IMR-90 (cell line): ENCODE results near the gene ZNF74. TPM values are rescaled to one million over a fixed set of nuclear protein-coding genes. Genes with fewer than 3 reads are reported as not detected.

Experiments used
- ATAC-seq: fragments of 200-7000 bp; cut with Tn5 transposase; 2 replicates; pipeline ENCODE4 v1.9.1; 2020; ENCODE audit warnings: low read depth, mild to moderate bottlenecking, moderate library complexity
- BruUV-seq: library from RNA; stranded (reverse); fragments of 400-500 nt; replicated peaks from 2 replicates; lab custom pipeline; 2021; lab: Mats Ljungman, UMichigan
- CTCF ChIA-PET: fragments of 300-600 bp; formaldehyde crosslinking; extraction: SDS; loops from one replicate; lab custom pipeline; 2021; ENCODE audit warnings: antibody characterized with exemption; lab: Yijun Ruan, JAX
- POLR2A ChIA-PET: fragments of 300-600 bp; sonication (Branson Sonifier 250); formaldehyde crosslinking; loops from one replicate; lab custom pipeline; 2022; ENCODE audit warnings: antibody characterized with exemption; ENCODE audit not compliant: unreplicated experiment; lab: Charles Lee
- DNase-seq: peaks from one replicate; pipeline ENCODE4 v3.0.0; 2013
- H2AFZ ChIP-seq: replicated peaks from 2 replicates; pipeline ENCODE3; 2013; ENCODE audit warnings: low read length, mild to moderate bottlenecking; ENCODE audit not compliant: poor library complexity
- H2AK5ac ChIP-seq: 2 replicates; pipeline ENCODE4 v1.6.1; 2013; ENCODE audit warnings: low read depth, low read length, inconsistent platforms
- H2AK9ac ChIP-seq: replicated peaks from 2 replicates; pipeline ENCODE3; 2013; ENCODE audit warnings: mild to moderate bottlenecking, low read depth, low read length, moderate library complexity; ENCODE audit not compliant: poor library complexity
- H2BK120ac ChIP-seq: 2 replicates; pipeline ENCODE4 v1.6.1; 2013; ENCODE audit warnings: low read depth, low read length, inconsistent platforms
- H2BK15ac ChIP-seq: 3 replicates; pipeline ENCODE4 v1.6.1; 2013; ENCODE audit warnings: low read depth, low read length, inconsistent platforms
- H2BK20ac ChIP-seq: 2 replicates; pipeline ENCODE4 v1.6.1; 2013; ENCODE audit warnings: low read depth, mild to moderate bottlenecking, inconsistent platforms, low read length, moderate library complexity
- H2BK5ac ChIP-seq: 2 replicates; pipeline ENCODE4 v1.6.1; 2013; ENCODE audit warnings: mild to moderate bottlenecking, low read depth, low read length, inconsistent platforms; ENCODE audit not compliant: poor library complexity, severe bottlenecking
- H3K14ac ChIP-seq: replicated peaks from 2 replicates; pipeline ENCODE4 v1.6.1; 2013; ENCODE audit warnings: low read depth, low read length, inconsistent platforms
- H3K18ac ChIP-seq: 2 replicates; pipeline ENCODE4 v1.6.1; 2013; ENCODE audit warnings: low read depth, low read length, control low read depth
- H3K23ac ChIP-seq: 2 replicates; pipeline ENCODE4 v1.6.1; 2013; ENCODE audit warnings: low read depth, low read length, inconsistent platforms
- H3K27ac ChIP-seq: 2 replicates; pipeline ENCODE4 v1.5.1; 2013; ENCODE audit warnings: mild to moderate bottlenecking, control low read depth, low read length; ENCODE audit not compliant: insufficient read depth
- H3K27me3 ChIP-seq: 2 replicates; pipeline ENCODE4 v1.6.1; 2013; ENCODE audit warnings: low read length; ENCODE audit not compliant: control insufficient read depth, insufficient read depth
- H3K36me3 ChIP-seq: 2 replicates; pipeline ENCODE4 v1.6.1; 2013; ENCODE audit warnings: low read length, mixed read lengths; ENCODE audit not compliant: control insufficient read depth, insufficient read depth
- H3K4ac ChIP-seq: 2 replicates; pipeline ENCODE4 v1.6.1; 2013; ENCODE audit warnings: low read depth, low read length, inconsistent platforms
- H3K4me1 ChIP-seq: 2 replicates; pipeline ENCODE4 v1.6.1; 2013; ENCODE audit warnings: low read length, mixed read lengths; ENCODE audit not compliant: control insufficient read depth, insufficient read depth
- H3K4me2 ChIP-seq: 2 replicates; pipeline ENCODE4 v1.6.1; 2013; ENCODE audit warnings: low read depth, mild to moderate bottlenecking, control low read depth, low read length, moderate library complexity
- H3K4me3 ChIP-seq: 2 replicates; pipeline ENCODE4 v1.5.1; 2013; ENCODE audit warnings: low read depth, mild to moderate bottlenecking, control low read depth, low read length, moderate library complexity; ENCODE audit not compliant: insufficient read depth
- H3K56ac ChIP-seq: 2 replicates; pipeline ENCODE4 v1.6.1; 2013; ENCODE audit warnings: low read length, inconsistent platforms; ENCODE audit not compliant: insufficient read depth; ENCODE audit errors: extremely low read depth
- H3K79me1 ChIP-seq, 2 experiments: 2 replicates each; pipeline ENCODE4 v1.6.1; 2013; ENCODE audit warnings: low read length in 2 of 2, inconsistent platforms in 1 of 2, low read depth in 1 of 2
- H3K9ac ChIP-seq: 2 replicates; pipeline ENCODE4 v1.6.1; 2013; ENCODE audit warnings: low read depth, low read length, control low read depth
- H3K9me1 ChIP-seq: 2 replicates; pipeline ENCODE4 v1.6.1; 2013; ENCODE audit warnings: low read length, inconsistent platforms; ENCODE audit not compliant: insufficient read depth
- H3K9me3 ChIP-seq: 2 replicates; pipeline ENCODE4 v1.6.1; 2013; ENCODE audit warnings: low read length; ENCODE audit not compliant: control insufficient read depth, insufficient read depth
- H4K20me1 ChIP-seq: 2 replicates; pipeline ENCODE4 v1.6.1; 2013; ENCODE audit warnings: low read length, inconsistent platforms; ENCODE audit not compliant: insufficient read depth
- H4K5ac ChIP-seq: 2 replicates; pipeline ENCODE4 v1.6.1; 2013; ENCODE audit warnings: mild to moderate bottlenecking, low read depth, low read length, control low read depth
- H4K8ac ChIP-seq, 2 experiments: 2 replicates each; pipeline ENCODE4 v1.6.1; 2013; ENCODE audit warnings: low read depth in 2 of 2, low read length in 2 of 2, control low read depth in 1 of 2, inconsistent platforms in 1 of 2
- H4K91ac ChIP-seq: 2 replicates; pipeline ENCODE4 v1.6.1; 2013; ENCODE audit warnings: low read depth, low read length, inconsistent platforms; ENCODE audit not compliant: insufficient read depth
- BHLHE40 ChIP-seq: fragments of 150-350 bp; IDR thresholded peaks from 2 replicates; pipeline ENCODE4 v1.6.1; 2016; ENCODE audit warnings: mild to moderate bottlenecking, low read depth, low read length
- CEBPB ChIP-seq: IDR thresholded peaks from 2 replicates; pipeline ENCODE4 v1.6.1; 2012; ENCODE audit warnings: low read depth, low read length, improper control_type of control experiment
- CHD1 ChIP-seq: IDR thresholded peaks from 2 replicates; pipeline ENCODE4 v1.6.1; 2012; ENCODE audit warnings: low read depth, low read length, improper control_type of control experiment
- CTCF ChIP-seq: conservative IDR thresholded peaks from 2 replicates; pipeline ENCODE4 v1.5.1; 2012; ENCODE audit warnings: mild to moderate bottlenecking, low read depth, low read length, improper control_type of control experiment
- ELK1 ChIP-seq: fragments of 150-350 bp; IDR thresholded peaks from 2 replicates; pipeline ENCODE4 v1.6.1; 2016; ENCODE audit warnings: low read depth, mild to moderate bottlenecking, low read length, moderate library complexity, borderline replicate concordance
- FOS ChIP-seq: fragments of 150-350 bp; IDR thresholded peaks from 2 replicates; pipeline ENCODE4 v1.6.1; 2016; ENCODE audit warnings: low read depth, low read length
- MAFK ChIP-seq: IDR thresholded peaks from 2 replicates; pipeline ENCODE4 v1.6.1; 2012; ENCODE audit warnings: low read depth, low read length, improper control_type of control experiment
- MAZ ChIP-seq: IDR thresholded peaks from 2 replicates; pipeline ENCODE4 v1.6.1; 2012; ENCODE audit warnings: low read depth, mild to moderate bottlenecking, low read length, improper control_type of control experiment, moderate library complexity, borderline replicate concordance
- MXI1 ChIP-seq: IDR thresholded peaks from 2 replicates; pipeline ENCODE4 v1.6.1; 2012; ENCODE audit warnings: low read depth, mild to moderate bottlenecking, low read length, moderate library complexity, borderline replicate concordance
- NFE2L2 ChIP-seq: fragments of 150-350 bp; IDR thresholded peaks from 2 replicates; pipeline ENCODE4 v1.6.1; 2016; ENCODE audit warnings: low read depth, mild to moderate bottlenecking, low read length
- POLR2A ChIP-seq: IDR thresholded peaks from 2 replicates; pipeline ENCODE4 v1.6.1; 2012; ENCODE audit warnings: mild to moderate bottlenecking, low read depth, low read length
- RAD21 ChIP-seq: IDR thresholded peaks from 2 replicates; pipeline ENCODE4 v1.6.1; 2012; ENCODE audit warnings: low read length, improper control_type of control experiment
- RCOR1 ChIP-seq: IDR thresholded peaks from 2 replicates; pipeline ENCODE4 v1.6.1; 2012; ENCODE audit warnings: mild to moderate bottlenecking, low read length, improper control_type of control experiment; ENCODE audit not compliant: insufficient replicate concordance
- RFX5 ChIP-seq: IDR thresholded peaks from 2 replicates; pipeline ENCODE4 v1.8.0; 2012; ENCODE audit warnings: low read depth, mild to moderate bottlenecking, low read length, moderate library complexity
- SMC3 ChIP-seq: fragments of 150-350 bp; IDR thresholded peaks from 2 replicates; pipeline ENCODE4 v1.6.1; 2016; ENCODE audit warnings: low read depth, mild to moderate bottlenecking, antibody characterized with exemption, low read length, moderate library complexity
- USF2 ChIP-seq: fragments of 150-350 bp; IDR thresholded peaks from 2 replicates; pipeline ENCODE4 v1.6.1; 2017; ENCODE audit warnings: mild to moderate bottlenecking, antibody characterized with exemption, low read length, low read depth
- WGBS, 2 experiments: methylation state at CpG; one replicate each; pipeline versions ENCODE4 v1.1.5 to v1.1.7; 2013; ENCODE audit warnings: missing lambda C conversion rate in 2 of 2; ENCODE audit not compliant: insufficient read length in 1 of 2; ENCODE audit errors: extremely low coverage in 2 of 2; 5-methylcytosine and 5-hydroxymethylcytosine counted together
- dilution Hi-C: fragments of 300-500 bp; cut with HindIII; formaldehyde crosslinking; loops from one replicate; pipeline ENCODE4 v1.14.3; 2018; ENCODE audit warnings: low sequenced_read_pairs; ENCODE audit not compliant: unreplicated experiment
- in situ Hi-C: fragments of 300-500 bp; cut with MboI; formaldehyde crosslinking; loops from 3 replicates; pipeline ENCODE4 v1.14.3; 2019; ENCODE audit warnings: low sequenced_read_pairs, inconsistent platforms, mixed read lengths
- intact Hi-C: fragments of 100-400 bp; cut with micrococcal nuclease; formaldehyde crosslinking; loops from 2 replicates; pipeline ENCODE4 v1.10.0; 2022
- polyA plus RNA-seq, 3 experiments: library from polyadenylated mRNA; depleted of rRNA; stranded (reverse); fragments of >200 nt; gene quantifications; 2 replicates each; pipeline ENCODE4 v1.2.3, GENCODE V29; 2012; ENCODE audit warnings: low replicate concordance in 1 of 3
- total RNA-seq: library from RNA; depleted of rRNA; stranded (reverse); fragments of >200 nt; gene quantifications from 2 replicates; pipeline ENCODE4 v1.2.3, GENCODE V29; 2012

The ZNF74 gene
- total and polyA plus RNA-seq, 2 of the 4 experiments (the other 2 are of a cell fraction): 7.5 to 8.4 TPM

- peak overlapping the region; percentile 79; the same call in 1 of the 2 replicates for H3K18ac ChIP-seq
- no TSS peak for BruUV-seq
- H2BK20ac ChIP-seq: no peak overlapping the region
- peaks cover 21% of the 10 kb centered on the region for H3K9me1 ChIP-seq
- peak overlapping the region; percentile 85 for H3K4ac ChIP-seq
- H3K4me1 ChIP-seq: peaks cover 24% of the 10 kb centered on the region
- H3K79me1 ChIP-seq: peaks cover 16 to 57% of the 10 kb centered on the region in 2 experiments; a peak in 3 of 4 replicates
- H3K9me3 ChIP-seq: no peaks in the 10 kb centered on the region
- H4K8ac ChIP-seq: peak overlapping the region; percentile 65 to 75; a peak in 3 of 4 replicates
- peak overlapping the region; percentile 96 for H2AFZ ChIP-seq
- peak overlapping the region; percentile 90 for H3K4me3 ChIP-seq
- no peak for ATAC-seq
- dilution Hi-C loops (no loop called here), intact Hi-C loops (no loop called here), in situ Hi-C loops (no loop called here)
- peak overlapping the region; percentile 91 for H3K27ac ChIP-seq
- 14% methylated on average over 6 of the region's 6 CpGs; no CpG with 5 or more reads in 1 of the 2 experiments for WGBS, 2 experiments
- no peak overlapping the region for H3K56ac ChIP-seq
- ChIA-PET CTCF (no interaction called here), POLR2A (no interaction called here)
- peak overlapping the region; percentile 91 for H3K9ac ChIP-seq
- peak overlapping the region; percentile 93 for H3K4me2 ChIP-seq
- no peaks in the 10 kb centered on the region for H3K27me3 ChIP-seq
- H2BK15ac ChIP-seq: no peak overlapping the region; the same call in 2 of the 3 replicates
- peak overlapping the region; percentile 89 for H2AK5ac ChIP-seq
- peak overlapping the region; percentile 74; the same call in 1 of the 2 replicates for H3K23ac ChIP-seq
- H2BK120ac ChIP-seq: no peak overlapping the region
- peaks cover 6% of the 10 kb centered on the region; the same call in 1 of the 2 replicates for H3K36me3 ChIP-seq
- H4K20me1 ChIP-seq: peaks cover 35% of the 10 kb centered on the region
- DNase-seq: no peak
- H2AK9ac ChIP-seq: peak overlapping the region; percentile 71
- H4K5ac ChIP-seq: peak overlapping the region; percentile 91
- H2BK5ac ChIP-seq: peak overlapping the region; percentile 70
- peak overlapping the region; percentile 84 for H4K91ac ChIP-seq
- peak overlapping the region; percentile 58 for H3K14ac ChIP-seq
- TF ChIP-seq RFX5: no peak
- TF ChIP-seq CTCF: no peak
- no peak for TF ChIP-seq ELK1
- TF ChIP-seq MXI1: no peak
- no peak for TF ChIP-seq USF2
- no peak for TF ChIP-seq SMC3
- TF ChIP-seq MAFK: no peak
- TF ChIP-seq MAZ: no peak
- no peak for TF ChIP-seq FOS
- no peak for TF ChIP-seq POLR2A
- TF ChIP-seq NFE2L2: no peak
- no peak for TF ChIP-seq RCOR1
- no peak for TF ChIP-seq BHLHE40
- no peak for TF ChIP-seq RAD21
- no peak for TF ChIP-seq CHD1
- TF ChIP-seq CEBPB: no peak
Measured at GRCh38 chr22:20438427-20438677, 44.4 kb downstream of the ZNF74 start.
